ENCODE measurements around the gene RAD54L.

DNA sequence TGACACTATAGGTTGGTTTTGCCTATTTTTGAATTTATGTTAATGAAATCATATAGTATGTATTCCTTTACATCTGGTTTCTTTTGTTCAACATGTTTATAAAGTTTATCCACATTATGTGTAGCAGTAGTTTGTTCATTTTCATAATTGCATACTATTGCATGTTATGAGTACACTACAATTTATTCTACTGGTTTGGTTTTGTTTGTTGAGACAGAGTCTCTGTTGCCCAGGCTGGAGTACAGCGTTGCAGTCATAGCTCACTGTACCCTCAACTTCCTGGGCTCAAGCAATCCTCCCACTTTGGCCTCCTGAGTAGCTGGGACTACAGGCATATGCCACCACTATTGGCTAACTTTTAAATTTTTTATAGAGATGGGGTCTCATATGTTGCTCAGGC, 21.0 kb downstream of the RAD54L start:
- TF ChIP-seq, protein P1, sequence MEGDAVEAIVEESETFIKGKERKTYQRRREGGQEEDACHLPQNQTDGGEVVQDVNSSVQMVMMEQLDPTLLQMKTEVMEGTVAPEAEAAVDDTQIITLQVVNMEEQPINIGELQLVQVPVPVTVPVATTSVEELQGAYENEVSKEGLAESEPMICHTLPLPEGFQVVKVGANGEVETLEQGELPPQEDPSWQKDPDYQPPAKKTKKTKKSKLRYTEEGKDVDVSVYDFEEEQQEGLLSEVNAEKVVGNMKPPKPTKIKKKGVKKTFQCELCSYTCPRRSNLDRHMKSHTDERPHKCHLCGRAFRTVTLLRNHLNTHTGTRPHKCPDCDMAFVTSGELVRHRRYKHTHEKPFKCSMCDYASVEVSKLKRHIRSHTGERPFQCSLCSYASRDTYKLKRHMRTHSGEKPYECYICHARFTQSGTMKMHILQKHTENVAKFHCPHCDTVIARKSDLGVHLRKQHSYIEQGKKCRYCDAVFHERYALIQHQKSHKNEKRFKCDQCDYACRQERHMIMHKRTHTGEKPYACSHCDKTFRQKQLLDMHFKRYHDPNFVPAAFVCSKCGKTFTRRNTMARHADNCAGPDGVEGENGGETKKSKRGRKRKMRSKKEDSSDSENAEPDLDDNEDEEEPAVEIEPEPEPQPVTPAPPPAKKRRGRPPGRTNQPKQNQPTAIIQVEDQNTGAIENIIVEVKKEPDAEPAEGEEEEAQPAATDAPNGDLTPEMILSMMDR (IDR thresholded peaks at IDR 0.05; ENCODE audit: low read depth, low read length), result no peak
- TF ChIP-seq EZH2phosphoT487 (IDR thresholded peaks at IDR 0.05; ENCODE audit: low read depth), result no peak

All from OCI-LY3 (cell line).